Left forelimb (tissue), 1 donor: Measurements from ENCODE around the gene RHCG.

Experiments
- DNase-seq: peaks from one replicate; pipeline ENCODE4 v3.0.0-alpha.2; 2018; ENCODE audit warnings: low spot score

Gene RHCG

DNA sequence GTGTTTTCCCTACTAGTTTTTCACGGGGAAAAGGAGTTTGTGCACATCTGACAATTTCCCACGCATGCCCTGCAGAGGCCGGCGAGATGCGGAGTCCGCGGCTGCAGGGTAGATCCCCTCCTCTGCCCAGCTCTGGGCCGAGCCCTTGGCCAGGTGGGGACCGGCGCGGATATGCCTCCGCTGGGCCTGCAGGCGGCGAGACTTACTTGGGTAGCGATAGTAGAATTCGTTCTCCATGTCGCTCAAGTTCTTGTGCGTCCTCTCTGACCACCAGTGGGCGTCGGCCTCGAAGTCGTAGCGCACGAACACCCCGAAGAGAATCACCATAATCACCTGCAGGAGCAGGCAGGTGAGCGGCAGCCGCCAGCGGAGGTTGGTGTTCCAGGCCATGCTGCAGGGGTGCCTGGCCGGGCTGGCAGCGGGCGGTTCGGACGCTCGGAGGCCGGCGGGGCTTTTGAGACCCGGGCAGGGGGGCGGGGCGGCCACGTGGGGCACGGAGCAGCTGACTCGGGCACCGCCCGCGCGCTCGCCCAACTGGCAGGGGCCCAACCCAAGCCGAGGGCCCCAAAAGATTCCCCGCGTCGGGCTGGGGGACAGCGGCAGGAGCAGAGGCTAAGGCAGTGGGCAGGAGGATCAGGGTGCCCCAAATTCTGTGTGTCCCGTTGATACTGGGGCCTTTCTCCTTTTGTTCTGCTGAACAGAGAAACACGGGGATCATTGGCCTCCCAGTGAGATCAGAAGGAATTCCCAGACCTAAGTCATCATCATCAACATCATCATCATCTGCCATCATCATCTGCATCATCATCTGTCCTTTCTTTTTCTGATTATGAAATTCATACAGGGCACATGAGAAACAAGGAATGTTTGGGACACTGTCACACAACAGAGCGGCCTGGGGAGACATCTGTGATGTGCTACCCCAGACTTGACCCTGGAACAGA is at the start of gene RHCG:
RHCG (minus strand) TSS at position 429 of the 944 bp plus-strand sequence; CDS start at position 390, 39 bp downstream.
- no peak for DNase-seq

DNA sequence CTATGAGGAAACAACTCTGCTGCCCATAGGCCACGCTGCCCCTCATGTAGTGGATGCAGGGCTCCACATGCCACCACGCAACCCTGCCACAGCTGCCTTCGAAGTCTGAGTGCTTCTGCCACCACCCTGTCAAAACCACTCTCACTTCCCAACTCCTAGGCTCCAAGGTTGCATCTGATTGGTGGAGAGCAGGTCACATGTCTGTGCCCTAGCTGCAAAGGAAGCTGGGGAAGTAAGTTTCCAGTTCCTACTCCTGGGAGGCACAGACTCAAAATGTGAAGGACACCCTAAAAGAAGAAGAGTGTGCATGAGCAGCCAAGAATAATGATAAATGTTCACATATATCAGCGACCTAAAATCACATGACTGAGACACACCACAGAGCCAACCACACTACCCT is 47.0 kb upstream of the RHCG start:
- no peak for DNase-seq

GRCh38 chr15:89542369-89542768 is 46.0 kb upstream of the RHCG start:
- DNase-seq: no peak

DNA sequence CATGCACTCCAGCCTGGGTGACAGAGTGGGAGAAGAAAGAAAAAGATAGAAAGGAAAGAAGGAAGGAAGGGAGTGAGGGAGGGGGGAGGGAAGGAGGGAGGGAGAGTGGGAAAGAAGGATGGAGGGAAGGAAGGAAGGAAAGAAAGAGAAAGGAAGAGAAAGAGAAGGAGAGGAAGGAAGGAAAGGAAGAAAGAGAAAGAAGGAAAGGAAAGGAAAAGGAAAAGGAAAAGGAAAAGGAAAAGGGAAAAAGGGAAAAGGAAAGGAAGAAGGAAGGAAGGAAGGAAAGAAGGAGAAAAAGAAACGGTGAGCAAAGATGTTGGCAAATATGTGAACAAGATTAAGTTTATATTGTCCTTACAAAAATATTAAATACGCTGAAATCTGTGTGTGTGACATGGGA is 42.6 kb upstream of the RHCG start:
- DNase-seq: no peak

DNA sequence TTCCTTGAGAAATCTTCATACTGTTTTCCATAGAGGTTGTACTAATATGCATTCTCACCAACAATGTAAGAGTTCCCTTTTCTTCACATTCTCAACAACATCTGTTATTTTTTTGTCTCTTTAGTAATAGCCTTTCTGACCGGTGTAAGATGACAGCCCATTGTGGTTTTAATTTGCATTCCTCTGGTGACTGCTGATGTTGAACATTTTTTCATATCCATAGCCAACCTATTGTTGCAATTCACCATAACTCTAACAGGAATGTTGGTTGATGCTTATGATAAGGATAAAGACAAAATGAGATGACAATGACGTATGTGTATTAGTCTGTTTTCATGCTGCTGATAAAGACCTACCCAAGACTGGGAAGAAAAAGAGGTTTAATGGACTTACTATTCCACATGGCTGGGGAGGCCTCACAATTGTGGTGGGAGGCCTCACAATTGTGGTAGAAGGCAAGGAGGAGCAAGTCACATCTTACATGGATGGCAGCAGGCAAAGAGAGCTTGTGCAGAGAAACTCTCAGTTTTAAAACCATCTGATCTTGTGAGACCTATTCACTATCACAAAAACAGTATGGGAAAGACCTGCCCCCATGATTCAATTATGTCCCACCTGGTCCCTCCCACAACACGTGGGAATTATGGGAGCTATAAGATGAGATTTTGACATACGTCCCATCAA is 37.6 kb upstream of the RHCG start:
- DNase-seq: no peak

DNA sequence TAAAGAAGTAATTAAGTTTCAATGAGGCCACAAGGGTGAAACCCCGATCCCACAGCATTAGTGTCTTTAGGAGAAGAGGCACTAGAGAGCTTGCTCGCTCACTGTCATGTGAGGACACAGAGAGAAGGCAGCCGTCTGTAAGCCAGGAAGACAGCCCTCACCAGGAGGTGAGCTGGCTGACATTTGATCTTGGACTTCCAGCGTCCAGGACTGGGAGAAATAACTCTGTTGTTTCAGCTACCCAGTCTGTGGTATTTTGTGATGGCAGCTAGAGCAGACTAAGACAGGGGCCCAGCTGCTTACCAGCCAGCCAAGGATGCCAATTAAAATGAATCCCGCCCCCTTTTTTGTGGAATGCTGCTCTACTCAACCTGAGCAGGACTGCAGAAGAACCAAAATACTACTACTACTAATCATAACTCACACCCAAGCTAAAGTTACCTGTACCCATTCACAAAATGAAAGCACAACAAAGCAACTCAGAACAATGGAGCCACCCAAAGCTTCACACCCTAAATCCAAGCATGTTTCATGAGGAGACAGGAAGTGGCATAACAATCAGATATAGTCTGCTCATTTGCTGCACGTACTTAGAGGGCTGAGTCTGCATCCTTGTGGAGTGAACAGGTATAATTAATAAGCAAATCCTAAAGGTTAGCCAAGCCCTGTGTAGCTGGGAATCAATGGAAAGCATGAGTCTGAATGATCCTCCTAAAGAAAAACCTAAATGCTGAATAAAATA is 35.6 kb upstream of the RHCG start:
- no peak for DNase-seq

DNA sequence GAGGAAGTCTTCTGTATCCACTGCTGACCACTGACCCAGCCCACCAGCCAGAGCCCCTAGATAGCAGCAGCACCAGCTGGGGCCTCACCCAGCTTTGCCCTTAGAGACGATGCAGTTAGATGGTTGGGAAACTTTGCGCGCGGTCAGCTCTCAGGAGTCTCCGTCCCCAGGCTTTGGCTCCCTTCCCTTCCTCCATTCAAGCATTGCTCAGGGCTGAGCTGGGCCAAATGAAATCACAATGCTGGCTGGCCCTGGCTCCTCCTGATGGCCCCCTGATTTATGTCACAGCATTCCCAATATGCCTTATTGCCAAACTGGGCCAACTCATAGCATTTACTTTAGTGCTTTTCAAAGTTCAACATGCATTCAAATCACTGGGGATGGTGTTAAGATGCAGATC is 34.6 kb upstream of the RHCG start:
- DNase-seq: no peak

DNA sequence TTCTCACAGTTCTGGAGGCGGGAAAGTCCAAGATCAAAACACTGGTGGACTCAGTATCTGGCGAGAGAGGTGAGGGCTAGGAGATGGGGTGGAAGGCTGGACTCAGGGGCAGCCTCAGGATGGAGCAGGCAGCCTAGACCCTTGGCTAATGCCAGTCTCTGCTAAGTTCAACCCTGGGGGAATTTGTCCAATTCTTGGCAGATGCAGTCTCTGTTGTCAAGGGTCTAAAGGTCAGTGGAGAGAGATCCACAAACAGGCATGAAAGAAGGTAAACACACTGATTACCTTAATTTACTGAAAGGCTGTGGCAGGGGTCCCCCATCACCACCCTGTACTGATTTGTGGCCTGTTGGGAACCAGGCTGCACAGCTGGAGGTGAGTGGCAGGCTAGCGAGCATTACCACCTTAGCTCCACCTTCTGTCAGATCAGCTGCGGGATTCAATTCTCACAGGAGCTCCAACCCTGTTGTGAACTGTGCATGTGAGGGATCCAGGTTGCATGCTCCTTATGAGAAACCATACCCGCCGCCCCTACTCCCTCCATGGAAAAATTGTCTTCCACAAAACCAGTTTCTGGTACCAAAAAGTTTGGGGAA is 32.5 kb upstream of the RHCG start:
- DNase-seq: no peak

DNA sequence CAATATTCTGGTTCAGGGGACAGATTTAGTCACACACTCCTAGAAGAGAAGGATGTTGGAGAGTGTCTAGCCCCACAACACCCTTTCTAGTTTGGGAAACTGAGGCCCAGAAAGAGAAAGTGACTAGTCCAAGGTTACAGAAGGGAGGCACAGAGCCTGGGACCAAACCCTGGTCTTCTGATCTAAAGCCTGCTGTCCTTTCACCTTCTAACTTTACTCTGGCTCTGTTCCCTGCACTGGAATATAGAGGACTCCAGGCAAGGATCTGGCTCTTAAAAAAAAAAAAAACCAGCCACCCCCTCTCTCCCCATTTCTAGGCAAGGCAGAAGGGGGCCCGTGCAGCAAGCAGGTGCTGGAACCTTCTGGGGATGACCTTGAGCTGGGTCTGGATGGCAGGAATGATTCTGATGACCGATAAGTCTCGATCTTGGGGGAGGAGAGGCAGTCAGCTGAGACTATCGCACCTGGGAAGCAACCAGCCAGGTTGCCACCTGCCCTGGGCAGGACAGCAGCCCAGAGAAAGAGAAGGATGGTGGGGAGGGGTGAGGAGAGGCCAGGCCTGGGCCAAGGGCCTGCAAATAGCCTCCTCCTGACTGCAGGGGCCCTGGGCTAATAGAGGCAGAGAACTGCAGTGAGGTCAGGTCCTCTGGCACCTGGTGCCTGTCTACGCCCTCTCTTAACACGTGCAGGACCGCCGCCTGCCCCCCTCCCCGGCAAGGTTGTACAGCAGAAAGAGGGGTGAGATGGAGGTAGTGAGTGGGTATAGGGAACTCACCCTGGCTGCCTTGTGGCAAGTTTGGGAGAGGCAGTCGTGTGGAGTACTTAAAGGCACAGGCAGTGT is 30.4 kb upstream of the RHCG start:
- no peak for DNase-seq

- DNase-seq: no peak
Measured at GRCh38 chr15:89526181-89526580, 29.8 kb upstream of the RHCG start.

DNA sequence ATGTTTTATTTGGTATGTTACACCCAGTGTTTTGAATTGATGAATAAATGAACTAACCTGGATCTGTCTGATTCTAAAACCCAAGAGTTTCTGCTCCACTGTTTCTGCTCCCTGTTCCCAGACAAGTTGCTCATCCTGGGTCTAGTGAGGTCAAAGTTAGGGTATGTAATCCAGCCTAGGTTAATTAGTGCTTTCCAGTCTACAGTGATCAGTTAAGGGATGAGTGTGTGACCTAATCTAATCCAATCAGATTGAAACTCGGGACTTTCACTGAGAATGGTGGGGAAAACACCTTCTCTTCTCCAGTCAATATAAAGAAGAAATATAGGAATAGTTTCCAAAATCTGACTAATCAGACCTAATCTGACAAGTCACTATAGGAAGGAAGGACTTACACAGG is 27.8 kb upstream of the RHCG start:
- no peak for DNase-seq

- DNase-seq: no peak
Measured at GRCh38 chr15:89523101-89523500, 26.7 kb upstream of the RHCG start.

DNA sequence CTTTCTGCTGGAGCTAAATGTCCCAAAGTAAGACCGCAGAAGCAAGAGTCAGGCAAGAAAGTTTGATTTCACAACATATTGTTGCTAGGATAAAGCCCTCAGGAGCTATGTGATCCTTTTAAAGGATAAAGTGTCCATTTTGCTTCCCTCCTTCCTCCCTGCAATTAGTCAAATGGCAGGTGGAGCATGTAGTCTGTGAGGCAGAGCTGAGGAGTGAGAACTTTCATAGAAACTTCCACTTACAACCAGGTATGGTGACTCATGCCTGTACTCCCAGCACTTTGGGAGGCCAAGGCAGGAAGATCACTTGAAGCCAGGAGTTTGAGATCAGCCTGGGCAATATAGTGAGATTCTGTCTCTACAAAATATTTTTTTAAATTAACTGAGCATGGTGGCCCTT is 25.2 kb upstream of the RHCG start:
- DNase-seq: no peak

GRCh38 chr15:89515477-89515876 is 19.1 kb upstream of the RHCG start:
- no peak for DNase-seq

- DNase-seq: no peak
Measured at GRCh38 chr15:89514596-89515406, 18.4 kb upstream of the RHCG start.

DNA sequence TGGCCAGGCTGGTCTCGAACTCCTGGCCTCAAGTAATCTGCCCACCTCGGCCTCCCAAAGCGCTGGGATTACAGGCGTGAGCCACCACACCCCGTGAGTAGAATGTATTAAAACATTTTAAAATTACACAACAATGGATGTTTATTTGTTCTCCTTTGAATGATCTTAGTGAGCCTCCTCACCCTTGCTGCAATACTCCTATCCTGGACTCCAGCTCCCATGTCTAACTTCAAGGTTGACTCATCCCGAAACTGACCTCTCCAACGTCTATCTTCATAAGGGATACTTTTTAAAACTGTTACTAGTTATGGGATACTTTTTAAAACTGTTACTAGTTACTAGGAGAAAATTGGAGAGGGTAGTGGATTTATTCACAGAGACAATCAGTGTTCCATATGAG is 17.8 kb upstream of the RHCG start:
- DNase-seq: no peak

DNA sequence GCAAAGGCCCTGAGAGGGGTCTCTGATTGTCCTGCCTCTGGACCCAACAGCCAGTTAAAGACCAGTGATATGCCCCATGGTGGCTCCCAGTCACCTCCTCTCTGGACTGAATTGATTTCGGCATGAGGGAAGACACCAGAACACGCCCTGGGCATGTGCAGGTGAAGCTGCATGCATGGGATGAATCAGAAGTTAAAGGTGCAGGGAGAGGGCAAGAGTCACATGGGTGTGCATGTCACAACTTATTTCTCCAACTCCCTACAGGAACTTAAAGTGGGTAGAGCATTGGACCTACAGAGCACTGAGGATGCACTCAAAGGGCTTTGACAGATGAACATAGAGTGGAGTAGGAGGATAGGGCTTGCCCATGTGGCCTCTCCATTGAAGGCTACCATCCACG is 16.9 kb upstream of the RHCG start:
- DNase-seq: no peak

DNA sequence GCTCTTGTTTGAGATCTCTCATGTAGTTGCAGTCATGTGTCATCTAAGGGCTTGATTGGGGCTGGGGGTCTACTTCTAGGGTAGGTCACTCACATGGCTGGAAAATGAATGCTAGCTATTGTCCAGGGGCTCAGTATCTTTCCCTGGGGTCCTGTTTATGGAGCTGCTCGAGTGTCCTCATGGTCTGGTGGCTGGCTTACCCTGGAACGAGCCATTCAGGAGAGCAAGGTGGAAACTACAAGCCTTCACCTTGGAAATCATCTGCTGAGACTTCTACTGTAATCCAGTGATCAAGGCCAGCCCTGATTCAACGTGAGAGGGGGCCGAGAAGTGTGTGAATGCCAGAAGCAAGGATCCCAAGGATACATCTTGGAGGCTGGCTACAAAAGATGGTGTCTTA is 16.2 kb upstream of the RHCG start:
- no peak for DNase-seq

- peak; percentile 17 for DNase-seq
Measured at GRCh38 chr15:89506026-89506686, 9.8 kb upstream of the RHCG start.

GRCh38 chr15:89504166-89504565 is 7.8 kb upstream of the RHCG start:
- no peak for DNase-seq
